Measurements from ENCODE around the gene TCF7L2.

The TCF7L2 gene

DNA sequence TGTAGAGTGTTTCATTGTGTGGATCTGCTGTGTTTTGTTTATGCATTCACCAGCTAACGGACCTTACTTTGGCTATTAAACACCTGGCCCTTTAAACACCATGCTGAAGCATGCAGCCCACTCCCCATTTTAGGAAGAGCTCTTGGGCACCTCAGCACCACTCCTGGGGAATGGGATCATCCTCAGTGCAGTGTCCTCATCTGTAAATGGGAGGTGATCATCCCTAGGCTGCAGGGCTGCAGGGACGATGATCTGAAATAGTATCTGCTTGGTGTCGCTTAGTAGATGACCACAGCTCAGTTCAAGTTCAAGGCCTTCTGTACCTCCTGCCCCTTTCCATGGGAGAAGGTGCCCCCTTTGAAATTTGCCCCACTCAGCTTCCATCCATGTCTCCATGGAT, 229.9 kb downstream of the TCF7L2 start:
- no peak for TF ChIP-seq EZH2phosphoT487 (IDR thresholded peaks at IDR 0.05; ENCODE audit: low read depth)
- TF ChIP-seq, protein P1, sequence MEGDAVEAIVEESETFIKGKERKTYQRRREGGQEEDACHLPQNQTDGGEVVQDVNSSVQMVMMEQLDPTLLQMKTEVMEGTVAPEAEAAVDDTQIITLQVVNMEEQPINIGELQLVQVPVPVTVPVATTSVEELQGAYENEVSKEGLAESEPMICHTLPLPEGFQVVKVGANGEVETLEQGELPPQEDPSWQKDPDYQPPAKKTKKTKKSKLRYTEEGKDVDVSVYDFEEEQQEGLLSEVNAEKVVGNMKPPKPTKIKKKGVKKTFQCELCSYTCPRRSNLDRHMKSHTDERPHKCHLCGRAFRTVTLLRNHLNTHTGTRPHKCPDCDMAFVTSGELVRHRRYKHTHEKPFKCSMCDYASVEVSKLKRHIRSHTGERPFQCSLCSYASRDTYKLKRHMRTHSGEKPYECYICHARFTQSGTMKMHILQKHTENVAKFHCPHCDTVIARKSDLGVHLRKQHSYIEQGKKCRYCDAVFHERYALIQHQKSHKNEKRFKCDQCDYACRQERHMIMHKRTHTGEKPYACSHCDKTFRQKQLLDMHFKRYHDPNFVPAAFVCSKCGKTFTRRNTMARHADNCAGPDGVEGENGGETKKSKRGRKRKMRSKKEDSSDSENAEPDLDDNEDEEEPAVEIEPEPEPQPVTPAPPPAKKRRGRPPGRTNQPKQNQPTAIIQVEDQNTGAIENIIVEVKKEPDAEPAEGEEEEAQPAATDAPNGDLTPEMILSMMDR (IDR thresholded peaks at IDR 0.05; ENCODE audit: low read depth, low read length), result no peak
- no peaks in the 10 kb centered on the region for H3K36me3 ChIP-seq (replicated peaks; ENCODE audit: low read depth, low read length)
- H3K27ac ChIP-seq (ENCODE audit: low read length), result no peak overlapping the region
- no peak overlapping the region for H3K4me2 ChIP-seq (ENCODE audit: low read length)
- H3K9ac ChIP-seq (ENCODE audit: low read length), result no peak overlapping the region
- no peaks in the 10 kb centered on the region for H3K27me3 ChIP-seq (ENCODE audit: low read depth, low read length)
- H2AFZ ChIP-seq (ENCODE audit: low read depth, low read length), result no peak overlapping the region
- H4K20me1 ChIP-seq (ENCODE audit: insufficient read depth, low read length), result no peaks in the 10 kb centered on the region
- no peaks in the 10 kb centered on the region for H3K79me2 ChIP-seq (ENCODE audit: low read length)
- H3K4me1 ChIP-seq (ENCODE audit: low read length), result no peaks in the 10 kb centered on the region
- no peak overlapping the region for H3K4me3 ChIP-seq (ENCODE audit: low read length)
- H3K9me3 ChIP-seq (ENCODE audit: insufficient read depth, low read length), result no peaks in the 10 kb centered on the region

DNA sequence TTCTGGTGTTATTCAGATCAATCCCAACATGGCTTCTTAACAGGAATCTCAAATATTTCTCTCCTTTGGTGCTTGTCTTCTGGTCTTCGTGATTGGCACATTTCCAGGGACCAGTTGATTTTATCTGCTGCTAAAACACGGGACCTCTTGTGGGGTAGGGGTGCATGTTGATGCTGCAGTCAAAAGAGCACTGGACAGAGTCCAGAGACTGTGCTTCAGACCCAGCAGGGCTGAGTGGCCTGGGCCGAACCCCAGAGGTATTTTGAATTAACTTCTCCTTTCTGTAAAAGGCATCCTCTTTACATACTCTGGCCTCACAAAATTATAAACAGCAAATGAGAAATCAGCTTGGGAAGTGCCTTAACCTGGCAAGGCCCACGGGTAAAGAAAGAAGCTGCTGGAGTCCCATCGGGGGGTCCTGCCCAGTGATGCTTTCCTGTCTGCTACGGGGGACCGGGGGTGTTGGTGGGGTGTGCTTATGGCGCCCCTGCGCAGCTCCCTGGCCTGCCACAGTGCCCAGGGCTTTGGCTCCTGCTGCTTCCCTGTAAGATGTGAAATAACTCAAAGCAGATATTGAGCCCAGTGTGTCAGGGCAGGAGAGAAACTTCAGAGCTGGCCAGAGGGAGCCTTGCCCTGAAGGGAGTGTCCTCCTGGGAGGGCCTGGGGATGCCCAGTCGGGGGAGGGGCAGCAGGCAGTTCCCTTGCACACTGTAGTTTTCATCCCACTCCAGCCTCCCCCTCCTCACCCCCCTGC, 230.5 kb downstream of the TCF7L2 start:
- Histone ChIP-seq H3K27ac (ENCODE audit: low read length) (no peak overlapping the region), H3K27me3 (ENCODE audit: low read depth, low read length) (no peaks in the 10 kb centered on the region), H4K20me1 (ENCODE audit: insufficient read depth, low read length) (no peaks in the 10 kb centered on the region), H3K4me1 (ENCODE audit: low read length) (no peaks in the 10 kb centered on the region), H3K79me2 (ENCODE audit: low read length) (no peaks in the 10 kb centered on the region), H3K36me3 (replicated peaks; ENCODE audit: low read depth, low read length) (no peaks in the 10 kb centered on the region), H3K4me3 (ENCODE audit: low read length) (no peak overlapping the region), H3K9ac (ENCODE audit: low read length) (no peak overlapping the region), H3K4me2 (ENCODE audit: low read length) (no peak overlapping the region), H3K9me3 (ENCODE audit: insufficient read depth, low read length) (no peaks in the 10 kb centered on the region), H2AFZ (ENCODE audit: low read depth, low read length) (no peak overlapping the region)
- no peak for TF ChIP-seq EZH2phosphoT487 (IDR thresholded peaks at IDR 0.05; ENCODE audit: low read depth)
- TF ChIP-seq, protein P1 (IDR thresholded peaks at IDR 0.05; ENCODE audit: low read depth, low read length), result no peak

DNA sequence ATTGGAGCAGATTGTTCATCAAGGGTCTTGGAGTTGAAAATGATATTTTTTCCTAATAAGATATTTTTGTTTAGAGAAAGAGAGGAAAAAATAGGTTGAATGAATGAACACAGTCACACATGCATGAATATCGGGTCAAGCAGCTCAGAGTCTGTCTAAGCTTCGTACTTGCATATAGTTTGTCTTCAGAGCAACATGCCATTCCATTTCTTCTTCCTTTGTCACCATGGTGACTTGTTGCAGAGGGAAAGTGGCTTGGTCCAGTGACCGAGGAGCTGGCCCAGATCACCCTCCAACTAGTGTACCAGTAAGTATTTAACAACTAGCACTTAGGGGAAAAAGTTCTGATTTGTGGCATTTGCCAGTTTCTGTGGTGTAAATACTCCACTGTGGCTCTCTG, 232.1 kb downstream of the TCF7L2 start:
- no peak overlapping the region for H3K27ac ChIP-seq (ENCODE audit: low read length)
- H3K27me3 ChIP-seq (ENCODE audit: low read depth, low read length), result no peaks in the 10 kb centered on the region
- no peak overlapping the region for H2AFZ ChIP-seq (ENCODE audit: low read depth, low read length)
- no peak overlapping the region for H3K4me2 ChIP-seq (ENCODE audit: low read length)
- no peaks in the 10 kb centered on the region for H3K36me3 ChIP-seq (replicated peaks; ENCODE audit: low read depth, low read length)
- no peaks in the 10 kb centered on the region for H4K20me1 ChIP-seq (ENCODE audit: insufficient read depth, low read length)
- no peak overlapping the region for H3K4me3 ChIP-seq (ENCODE audit: low read length)
- TF ChIP-seq EZH2phosphoT487 (IDR thresholded peaks at IDR 0.05; ENCODE audit: low read depth), result no peak
- TF ChIP-seq, protein P1 (IDR thresholded peaks at IDR 0.05; ENCODE audit: low read depth, low read length), result no peak
- no peaks in the 10 kb centered on the region for H3K4me1 ChIP-seq (ENCODE audit: low read length)
- H3K79me2 ChIP-seq (ENCODE audit: low read length), result no peaks in the 10 kb centered on the region
- no peaks in the 10 kb centered on the region for H3K9me3 ChIP-seq (ENCODE audit: insufficient read depth, low read length)
- no peak overlapping the region for H3K9ac ChIP-seq (ENCODE audit: low read length)

DNA sequence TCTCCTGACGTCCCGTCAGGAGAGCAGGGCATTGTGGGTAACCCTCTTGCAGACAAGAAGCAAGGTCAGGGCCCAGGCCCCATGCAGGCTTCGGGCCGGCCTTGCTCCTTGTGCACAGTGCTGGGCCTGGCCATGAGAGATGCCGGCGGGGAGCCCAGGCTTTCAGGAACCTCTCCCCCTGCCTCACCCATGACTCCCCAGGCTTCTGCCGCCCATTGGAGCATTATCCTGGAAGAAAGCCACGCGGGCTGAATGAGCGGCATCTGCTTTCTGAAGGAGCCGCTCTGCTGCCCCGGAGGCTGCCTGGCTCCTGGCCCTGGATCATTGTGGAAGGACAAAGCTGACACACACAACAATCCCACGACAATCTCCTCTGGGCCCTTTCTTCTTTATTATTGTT, 233.5 kb downstream of the TCF7L2 start:
- H4K20me1 ChIP-seq (ENCODE audit: insufficient read depth, low read length), result no peaks in the 10 kb centered on the region
- no peak overlapping the region for H2AFZ ChIP-seq (ENCODE audit: low read depth, low read length)
- no peaks in the 10 kb centered on the region for H3K27me3 ChIP-seq (ENCODE audit: low read depth, low read length)
- H3K4me3 ChIP-seq (ENCODE audit: low read length), result no peak overlapping the region
- no peak overlapping the region for H3K4me2 ChIP-seq (ENCODE audit: low read length)
- H3K27ac ChIP-seq (ENCODE audit: low read length), result no peak overlapping the region
- TF ChIP-seq EZH2phosphoT487 (IDR thresholded peaks at IDR 0.05; ENCODE audit: low read depth), result no peak
- TF ChIP-seq, protein P1 (IDR thresholded peaks at IDR 0.05; ENCODE audit: low read depth, low read length), result no peak
- no peaks in the 10 kb centered on the region for H3K4me1 ChIP-seq (ENCODE audit: low read length)
- no peaks in the 10 kb centered on the region for H3K36me3 ChIP-seq (replicated peaks; ENCODE audit: low read depth, low read length)
- no peaks in the 10 kb centered on the region for H3K9me3 ChIP-seq (ENCODE audit: insufficient read depth, low read length)
- H3K79me2 ChIP-seq (ENCODE audit: low read length), result no peaks in the 10 kb centered on the region
- no peak overlapping the region for H3K9ac ChIP-seq (ENCODE audit: low read length)

All from OCI-LY3 (cell line).